Skin of body (tissue), 2 donors: ENCODE measurements around the gene RBKS. TPM values are rescaled to one million over a fixed set of nuclear protein-coding genes. Genes with fewer than 3 reads are reported as not detected.

Experiments
- DNase-seq: peaks from one replicate; lab custom pipeline; 2025; lab: John Stamatoyannopoulos, UW
- total RNA-seq: library from RNA; depleted of rRNA; stranded (reverse); fragments of >200 nt; gene quantifications from one replicate; pipeline ENCODE4 v1.2.3, GENCODE V29; 2014

RBKS gene
- total RNA-seq, 1 donor from 2014 or later: 1.2 TPM

- no peak for DNase-seq
Measured at GRCh38 chr2:27736890-27737204, 153.3 kb downstream of the RBKS start.

GRCh38 chr2:27736031-27736889 lies 153.9 kb downstream of the RBKS start:
- no peak for DNase-seq

- DNase-seq: peak; percentile 59
Measured at GRCh38 chr2:27735263-27735904, 154.8 kb downstream of the RBKS start.

GRCh38 chr2:27734305-27734704 lies 155.9 kb downstream of the RBKS start:
- no peak for DNase-seq

Other genes starting within 250 kb of the RBKS start
- gene SUPT7L, start 226.8 kb downstream of the RBKS start, total RNA-seq: 17.8 TPM
- 17.4 TPM for gene SLC4A1AP, start 226.5 kb downstream of the RBKS start, total RNA-seq
- gene MRPL33, start 118.7 kb downstream of the RBKS start, total RNA-seq: 63.0 TPM
- 25.4 TPM for gene BABAM2, start 342 bp upstream of the RBKS start, total RNA-seq